ENCODE results near the gene TMEM198.
A peak's percentile ranks its signal among the peaks of the same experiment; 100 is the strongest.

TMEM198 gene

GRCh38 chr2:219526320-219527075, 17.3 kb upstream of the TMEM198 start:
- no peak for DNase-seq

- DNase-seq = no peak
Measured at GRCh38 chr2:219527076-219527394, 16.8 kb upstream of the TMEM198 start.

- no peak for DNase-seq
Measured at GRCh38 chr2:219527472-219527871, 16.4 kb upstream of the TMEM198 start.

GRCh38 chr2:219530048-219530963, 13.5 kb upstream of the TMEM198 start:
- DNase-seq = peak; percentile 90

DNA sequence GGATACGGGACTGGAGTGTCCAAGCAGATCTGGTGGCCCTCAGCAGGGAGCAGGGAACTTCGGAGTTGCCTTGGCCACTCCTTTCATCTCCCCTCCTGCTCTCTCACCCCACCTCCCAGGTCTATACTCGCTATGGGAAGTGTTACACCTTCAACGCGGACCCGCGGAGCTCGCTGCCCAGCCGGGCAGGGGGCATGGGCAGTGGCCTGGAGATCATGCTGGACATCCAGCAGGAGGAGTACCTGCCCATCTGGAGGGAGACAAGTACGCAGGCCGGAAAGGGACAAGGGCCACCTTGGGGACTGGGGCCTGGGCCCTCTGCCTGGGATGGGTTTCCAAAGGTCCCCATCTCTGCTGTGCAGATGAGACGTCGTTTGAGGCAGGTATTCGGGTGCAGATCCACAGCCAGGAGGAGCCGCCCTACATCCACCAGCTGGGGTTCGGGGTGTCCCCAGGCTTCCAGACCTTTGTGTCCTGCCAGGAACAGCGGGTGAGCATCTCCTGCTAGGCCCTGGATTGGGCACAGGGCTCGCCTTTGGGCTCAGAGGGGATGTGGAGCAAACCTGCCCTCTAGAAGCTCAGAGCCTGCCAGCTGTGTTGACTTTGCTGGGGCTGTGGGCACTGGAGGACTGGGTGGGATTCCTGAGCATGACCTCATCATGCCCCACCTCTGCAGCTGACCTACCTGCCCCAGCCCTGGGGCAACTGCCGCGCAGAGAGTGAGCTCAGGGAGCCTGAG, 12.0 kb upstream of the TMEM198 start:
- DNase-seq = no peak

DNA sequence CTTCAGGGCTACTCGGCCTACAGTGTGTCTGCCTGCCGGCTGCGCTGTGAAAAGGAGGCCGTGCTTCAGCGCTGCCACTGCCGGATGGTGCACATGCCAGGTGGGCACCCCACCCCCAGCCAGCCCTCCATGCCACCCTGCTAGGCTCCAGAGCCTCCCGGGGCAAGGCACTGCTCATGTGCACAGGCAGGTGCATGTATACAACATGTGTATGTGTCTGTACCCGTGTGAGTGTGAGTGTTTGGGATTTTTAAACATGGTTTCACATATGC, 11.5 kb upstream of the TMEM198 start:
- no peak for DNase-seq

GRCh38 chr2:219533930-219534661, 9.7 kb upstream of the TMEM198 start:
- DNase-seq = no peak

GRCh38 chr2:219536425-219536824, 7.4 kb upstream of the TMEM198 start:
- no peak for DNase-seq

DNA sequence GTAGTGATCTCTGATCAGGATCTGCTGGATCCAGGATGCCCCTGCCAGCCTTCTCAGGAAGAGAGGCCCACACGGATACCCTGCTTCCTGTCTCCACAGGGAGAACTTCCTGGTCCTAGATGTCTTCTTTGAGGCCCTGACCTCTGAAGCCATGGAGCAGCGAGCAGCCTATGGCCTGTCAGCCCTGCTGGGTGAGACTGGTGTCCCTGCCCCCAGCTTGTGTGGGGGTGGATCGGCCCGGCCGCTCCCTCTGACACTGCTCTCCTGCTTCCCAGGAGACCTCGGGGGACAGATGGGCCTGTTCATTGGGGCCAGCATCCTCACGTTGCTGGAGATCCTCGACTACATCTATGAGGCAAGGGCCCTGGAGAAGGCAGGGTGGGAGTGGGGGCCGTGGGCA, 6.9 kb upstream of the TMEM198 start:
- no peak for DNase-seq

- DNase-seq = no peak
Measured at GRCh38 chr2:219537657-219538488, 6.0 kb upstream of the TMEM198 start.

- DNase-seq = no peak
Measured at GRCh38 chr2:219538504-219538951, 5.3 kb upstream of the TMEM198 start.

DNA sequence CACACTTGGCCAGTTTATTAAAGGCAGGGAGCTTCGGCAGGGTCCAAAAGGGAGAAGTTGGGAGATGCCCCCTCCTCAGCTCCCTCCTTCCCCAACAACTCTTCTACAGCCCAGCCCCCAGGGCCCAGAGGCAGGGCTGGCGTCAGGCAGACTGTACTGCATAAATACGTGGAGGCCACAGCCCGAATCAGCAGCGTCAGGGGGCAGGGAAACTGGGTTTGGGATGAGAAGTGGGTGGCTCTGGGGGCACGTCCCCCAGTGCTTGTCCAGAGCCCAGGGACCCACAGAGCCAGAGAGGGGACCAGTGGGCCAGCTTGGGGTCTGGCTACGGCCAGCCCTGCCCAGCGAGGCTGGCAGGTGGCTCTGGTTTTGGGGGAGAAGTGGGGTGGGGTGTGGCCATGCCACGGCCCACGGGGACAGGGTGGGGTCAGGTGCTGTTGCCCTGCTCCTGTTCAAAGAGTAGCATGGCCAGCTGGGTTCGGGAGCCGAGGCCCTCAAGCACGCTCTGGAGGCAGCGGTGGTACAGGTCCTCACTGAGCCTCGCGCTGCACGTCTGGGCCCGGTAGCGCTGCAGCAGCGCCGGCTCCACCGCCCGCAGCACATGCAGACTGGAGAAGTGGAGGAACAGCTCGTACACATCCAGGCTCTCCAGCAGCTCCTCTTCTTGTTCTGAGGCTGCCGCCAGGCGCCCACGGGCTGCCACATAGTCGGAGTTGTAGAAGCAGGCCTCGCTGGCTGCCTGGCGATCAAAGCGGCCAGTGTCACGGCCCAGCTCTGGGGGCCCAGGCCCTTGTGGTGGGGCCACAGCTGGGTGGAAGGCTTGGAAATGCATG, 4.7 kb upstream of the TMEM198 start:
- DNase-seq = no peak

- no peak for DNase-seq
Measured at GRCh38 chr2:219539926-219540678, 3.7 kb upstream of the TMEM198 start.

GRCh38 chr2:219540784-219541504, 2.9 kb upstream of the TMEM198 start:
- DNase-seq = no peak

- peak; percentile 90 for DNase-seq
Measured at GRCh38 chr2:219541611-219542180, 2.1 kb upstream of the TMEM198 start.

- DNase-seq = no peak
Measured at GRCh38 chr2:219542931-219543595, 765 bp upstream of the TMEM198 start.

DNA sequence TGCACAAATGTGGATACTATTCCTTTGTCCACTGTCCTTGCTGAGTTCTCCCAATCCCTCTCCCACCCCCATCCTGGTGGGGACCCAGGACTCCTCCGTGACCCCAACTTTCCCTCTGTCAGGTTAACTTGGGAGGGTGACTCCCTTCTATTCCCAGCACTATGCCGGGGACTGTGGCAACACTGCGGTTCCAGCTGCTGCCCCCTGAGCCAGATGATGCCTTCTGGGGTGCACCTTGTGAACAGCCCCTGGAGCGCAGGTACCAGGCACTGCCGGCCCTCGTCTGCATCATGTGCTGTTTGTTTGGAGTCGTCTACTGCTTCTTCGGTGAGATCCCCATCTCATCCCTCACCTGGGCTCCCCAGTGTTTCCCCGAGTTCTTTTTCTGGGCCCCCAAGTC, 739 bp downstream of the TMEM198 start:
- DNase-seq = no peak

GRCh38 chr2:219545295-219545942, 1.6 kb downstream of the TMEM198 start:
- DNase-seq = no peak
